Measurements from ENCODE around the gene EZR.

DNA sequence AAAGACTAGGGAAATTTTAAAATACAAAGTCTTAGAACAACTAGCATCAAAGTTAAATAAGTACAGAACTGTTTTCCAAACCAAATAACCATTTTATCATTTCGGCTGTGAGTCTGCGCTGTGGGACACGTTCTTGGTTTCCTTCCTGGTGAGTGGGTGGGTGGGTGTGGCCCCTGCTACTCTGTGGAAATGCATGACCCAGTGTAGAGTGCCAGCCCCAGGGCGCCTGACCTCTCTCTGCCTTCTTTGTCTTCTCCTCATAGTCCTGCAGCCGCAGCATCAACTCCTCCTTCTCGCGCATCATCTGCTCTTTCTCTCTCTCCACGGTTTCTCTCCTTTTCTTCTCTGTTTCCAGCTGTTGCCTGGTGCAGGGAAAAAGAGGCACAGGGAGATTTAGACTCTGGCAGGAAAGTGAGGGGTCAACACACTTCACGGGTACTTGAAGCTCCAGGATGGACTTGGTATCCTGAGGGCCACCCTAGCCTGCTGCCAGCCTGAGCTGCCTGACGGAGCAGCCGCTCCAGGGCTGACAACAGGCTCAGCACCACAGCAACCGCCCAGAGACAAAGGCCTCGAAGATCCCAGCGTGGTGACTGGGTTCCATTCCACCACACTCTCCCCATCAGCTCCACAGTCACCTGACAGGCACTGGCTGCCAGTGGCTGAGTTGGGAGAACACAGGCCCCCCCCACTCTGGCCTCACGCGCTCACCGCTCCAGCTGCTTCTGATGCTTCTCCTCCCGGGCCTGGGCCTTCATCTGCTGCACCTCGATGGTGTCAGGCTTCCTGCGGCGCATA, 48.4 kb downstream of the EZR start:
- no peak for TF ChIP-seq GATA2 (IDR thresholded peaks at IDR 0.05; ENCODE audit: low read depth, low read length)
- no peak for TF ChIP-seq GATA3 (IDR thresholded peaks at IDR 0.05; ENCODE audit: low read depth, low read length)

Measured in SH-SY5Y (cell line).